Stimulated activated effector memory CD8-positive, alpha-beta T cell treated with anti-CD3 and anti-CD28 coated beads, Interleukin-12 subunit alpha, Interleukin-12 subunit beta, amount 100 ng/mL, for 72 hours (primary cell): ENCODE data around the gene ITGB7.
A peak's percentile ranks its signal among the peaks of the same experiment; 100 is the strongest.

Experiments
- ATAC-seq: fragments of 150-1000 bp; cut with Tn5 transposase; 2 replicates; pipeline ENCODE4 v1.10.0; 2021
- DNase-seq, 2 donors: peaks; one replicate each; pipeline ENCODE4 v3.0.0; 2021 to 2022; ENCODE audit warnings: low spot score in 2 of 2
- H3K27ac Mint-ChIP-seq: one replicate; pipeline ENCODE4 v1.8.0; 2022; ENCODE audit warnings: mild to moderate bottlenecking, mixed read lengths
- H3K36me3 Mint-ChIP-seq: one replicate; pipeline ENCODE4 v1.8.0; 2022; ENCODE audit warnings: mild to moderate bottlenecking, mixed read lengths
- H3K4me1 Mint-ChIP-seq: one replicate; pipeline ENCODE4 v1.8.0; 2022; ENCODE audit warnings: mixed read lengths
- H3K4me3 Mint-ChIP-seq: one replicate; pipeline ENCODE4 v1.8.0; 2022; ENCODE audit warnings: mild to moderate bottlenecking, mixed read lengths
- H3K9me3 Mint-ChIP-seq: one replicate; pipeline ENCODE4 v1.8.0; 2022; ENCODE audit warnings: mixed read lengths

ITGB7 gene

DNA sequence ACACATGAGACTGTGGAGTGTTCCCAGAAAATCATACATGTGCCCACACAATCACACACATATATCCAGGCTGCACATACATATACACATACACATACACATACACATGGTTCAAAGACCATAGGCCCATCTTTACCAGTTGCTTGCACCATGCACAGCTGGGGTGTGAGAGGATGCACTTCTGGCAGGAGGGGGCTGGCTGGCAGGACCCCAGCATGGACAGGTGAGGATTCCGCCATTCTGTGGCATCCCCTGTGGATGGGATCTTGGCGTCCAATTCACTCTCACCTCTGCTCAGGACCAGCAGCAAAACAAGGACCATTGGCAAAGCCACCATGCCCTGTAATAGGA, 7.0 kb downstream of the ITGB7 start:
- DNase-seq (no peak), ATAC-seq (peak; percentile 9)
- Mint-ChIP-seq H3K4me3 (peak overlapping the region; percentile 69), H3K27ac (peak overlapping the region; percentile 80), H3K4me1 (peaks cover 80% of the 10 kb centered on the region), H3K9me3 (no peaks in the 10 kb centered on the region), H3K36me3 (peaks cover 92% of the 10 kb centered on the region)

DNA sequence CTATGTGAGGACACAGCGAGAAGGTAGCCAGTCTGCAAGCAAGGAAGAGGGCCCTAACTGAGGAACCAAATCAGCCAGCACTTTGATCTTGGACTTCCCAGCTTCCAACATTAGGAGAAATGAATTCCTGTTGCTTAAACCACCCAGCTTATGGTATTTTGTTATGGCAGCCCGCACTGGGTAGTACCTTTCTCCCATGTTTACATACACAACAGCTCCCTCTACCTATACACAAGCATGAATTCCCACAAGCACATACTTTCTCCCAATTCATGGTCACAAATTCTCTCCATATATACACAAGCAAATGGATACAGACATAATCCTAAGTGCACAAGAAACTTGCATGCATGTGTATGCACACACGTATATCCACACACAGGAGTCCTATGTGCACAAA, 7.4 kb downstream of the ITGB7 start:
- Mint-ChIP-seq H3K4me1 (peaks cover 77% of the 10 kb centered on the region), H3K36me3 (peaks cover 92% of the 10 kb centered on the region), H3K9me3 (no peaks in the 10 kb centered on the region), H3K27ac (no peak overlapping the region), H3K4me3 (peak overlapping the region; percentile 69)
- DNase-seq (no peak), ATAC-seq (no peak)

DNA sequence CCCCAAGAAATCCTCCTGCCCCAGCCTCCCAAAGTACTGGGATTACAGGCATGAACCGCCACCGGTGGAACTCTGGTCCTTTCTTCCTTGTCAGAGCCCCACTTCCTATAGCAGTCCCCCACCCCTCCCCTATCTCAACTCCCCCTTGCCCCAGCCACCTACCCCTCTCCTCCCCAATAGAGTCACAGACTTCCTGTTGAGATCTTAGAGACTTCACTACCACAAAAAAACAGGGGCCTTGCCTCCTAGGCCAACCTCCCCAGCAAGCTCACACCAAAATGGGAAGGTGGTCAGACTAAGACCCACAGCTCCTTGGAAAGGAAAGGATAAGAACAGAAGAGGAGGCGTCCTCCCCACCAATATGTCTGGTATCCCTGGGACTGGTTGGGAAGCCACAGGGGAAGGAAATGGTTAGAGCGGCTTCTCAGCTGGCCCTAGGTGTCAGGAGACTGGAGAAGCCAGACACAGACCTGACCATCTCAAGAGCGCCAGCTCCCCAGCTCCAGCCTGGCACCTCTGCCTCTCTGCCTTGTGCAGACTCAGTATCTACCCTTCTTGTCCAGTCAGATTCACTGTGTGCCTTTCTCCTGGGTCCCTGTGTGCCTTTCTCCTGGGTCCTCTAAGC, 8.5 kb downstream of the ITGB7 start:
- Mint-ChIP-seq H3K27ac (peak overlapping the region; percentile 71), H3K4me3 (peak overlapping the region; percentile 41), H3K9me3 (no peaks in the 10 kb centered on the region), H3K36me3 (peaks cover 92% of the 10 kb centered on the region), H3K4me1 (peaks cover 72% of the 10 kb centered on the region)
- ATAC-seq = peak; percentile 42
- DNase-seq = no peak

DNA sequence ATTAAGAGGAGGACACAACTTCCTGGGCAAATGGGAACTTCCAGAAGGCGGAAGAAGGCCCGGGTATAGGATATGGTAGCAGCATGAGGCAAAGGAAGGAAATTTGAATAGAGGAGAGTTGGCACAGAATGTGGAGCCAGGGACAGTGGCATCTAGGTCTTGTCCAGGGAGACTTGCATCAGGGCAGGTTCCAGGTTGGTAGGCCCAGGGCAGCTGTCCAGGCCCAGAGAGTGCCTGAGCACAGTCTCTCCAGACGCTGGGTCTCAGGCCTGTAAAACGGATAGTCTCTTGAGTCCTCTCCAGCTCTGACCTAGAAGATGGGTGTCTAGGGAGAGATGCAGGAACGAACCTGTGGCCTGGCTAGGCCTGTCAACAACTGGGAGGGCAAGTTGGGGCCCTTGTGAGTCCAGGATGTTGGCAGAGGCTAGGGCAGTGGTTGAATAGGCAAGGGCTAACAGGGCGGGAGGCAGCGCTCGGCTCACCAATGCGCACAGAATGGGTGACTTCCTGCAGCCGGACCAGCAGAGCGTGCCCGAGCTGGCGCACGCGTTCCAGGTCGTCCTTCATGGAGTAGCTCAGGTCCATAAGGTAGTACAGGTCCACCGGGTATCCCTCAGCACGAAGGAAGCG, 9.9 kb downstream of the ITGB7 start:
- ATAC-seq = no peak
- no peak overlapping the region for H3K4me3 Mint-ChIP-seq

DNA sequence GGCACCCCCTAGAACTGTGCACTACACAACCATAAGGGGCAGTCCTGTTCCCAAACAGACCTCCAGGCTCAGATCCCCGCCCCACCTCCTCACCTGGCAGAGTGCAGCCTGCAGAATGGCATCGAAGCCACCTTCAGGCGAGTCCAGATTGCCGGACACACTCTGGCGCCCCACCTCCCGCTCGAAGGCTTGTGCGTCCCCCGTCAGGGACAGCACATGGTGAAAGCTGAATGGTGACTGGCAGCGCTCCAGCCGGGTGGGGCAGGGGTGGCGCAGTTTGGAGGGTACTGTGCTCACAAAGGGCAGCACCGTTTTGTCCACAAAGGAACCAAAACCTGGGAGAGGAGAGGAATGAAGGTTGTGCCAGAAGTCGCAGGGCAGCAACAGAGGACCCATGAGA, 10.6 kb downstream of the ITGB7 start:
- Mint-ChIP-seq H3K27ac (peak overlapping the region; percentile 16), H3K4me1 (peaks cover 75% of the 10 kb centered on the region), H3K36me3 (peaks cover 98% of the 10 kb centered on the region), H3K4me3 (no peak overlapping the region), H3K9me3 (no peaks in the 10 kb centered on the region)
- DNase-seq (no peak), ATAC-seq (no peak)

More for the DNA sequence above, 9.9 kb downstream of the ITGB7 start:
- Mint-ChIP-seq H3K4me1 (peaks cover 75% of the 10 kb centered on the region), H3K36me3 (peaks cover 96% of the 10 kb centered on the region), H3K27ac (peak overlapping the region; percentile 16), H3K9me3 (no peaks in the 10 kb centered on the region)
- no peak for DNase-seq

DNA sequence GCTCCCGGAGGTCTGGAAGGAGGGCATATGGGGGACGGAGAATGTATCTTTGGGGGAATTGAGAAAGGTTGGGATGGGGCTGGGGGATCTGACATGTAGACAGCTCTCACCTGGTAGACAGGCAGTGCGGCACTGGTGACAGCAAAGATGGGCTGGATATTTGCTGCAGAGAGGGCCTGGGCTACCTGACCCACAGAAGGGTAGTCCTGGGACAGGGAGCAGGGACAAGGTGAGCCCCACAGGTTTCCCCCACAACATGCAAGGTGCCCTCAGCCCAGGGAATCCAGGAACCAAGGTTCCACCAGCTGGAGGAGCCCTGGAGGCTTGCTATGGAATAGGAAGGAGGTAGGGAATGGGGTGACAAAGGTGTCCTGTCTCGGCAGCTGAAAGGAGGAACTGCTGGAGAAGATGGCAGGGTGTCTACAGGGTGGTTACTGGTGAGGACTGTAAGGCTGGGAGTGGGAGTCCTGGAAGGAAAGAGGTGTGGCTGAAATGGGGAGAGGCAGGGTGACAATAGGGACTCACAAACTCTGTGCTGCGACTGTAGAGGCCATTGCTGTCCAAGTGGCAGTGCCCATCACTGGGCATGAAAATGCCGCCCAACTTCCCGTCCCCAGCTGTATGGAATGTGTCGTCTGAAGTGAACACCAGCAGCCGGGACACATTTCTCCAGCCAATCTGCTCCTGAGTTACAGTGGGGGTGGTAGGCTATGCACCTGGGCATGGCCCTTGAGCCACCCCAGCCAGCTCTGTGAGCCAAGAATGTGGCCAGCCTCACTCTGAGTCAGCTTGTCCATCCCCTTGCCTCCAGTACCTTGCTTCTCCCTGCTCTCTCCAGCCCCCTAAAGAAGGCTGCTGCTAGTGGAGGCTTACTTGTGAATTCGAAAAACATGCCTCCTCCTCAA, 11.3 kb downstream of the ITGB7 start:
- ATAC-seq (no peak), DNase-seq (no peak)
- Mint-ChIP-seq H3K4me1 (peaks cover 72% of the 10 kb centered on the region), H3K9me3 (no peaks in the 10 kb centered on the region), H3K36me3 (peaks cover 98% of the 10 kb centered on the region), H3K4me3 (no peak overlapping the region), H3K27ac (peak overlapping the region; percentile 92)

DNA sequence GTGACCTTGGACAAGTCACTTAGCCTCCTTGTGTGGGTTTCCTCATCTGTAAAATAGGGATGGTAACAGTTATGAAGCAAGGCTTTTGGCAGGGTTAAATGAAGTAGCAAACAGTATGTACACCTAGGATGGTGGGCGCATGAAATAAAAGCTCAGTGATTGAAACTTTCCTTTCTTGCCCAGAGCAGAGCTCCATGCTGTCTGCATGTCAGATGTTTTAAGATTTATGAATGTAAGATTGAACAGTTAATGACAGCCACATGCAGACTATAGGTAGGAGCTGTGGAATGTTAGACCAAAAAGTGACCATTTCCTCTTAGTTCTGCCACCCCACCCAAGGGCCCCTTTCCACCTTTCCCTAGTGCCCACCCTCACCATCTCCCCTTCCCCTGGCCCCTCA, 12.1 kb downstream of the ITGB7 start:
- Mint-ChIP-seq H3K4me1 (peaks cover 72% of the 10 kb centered on the region), H3K36me3 (peaks cover 98% of the 10 kb centered on the region), H3K27ac (peak overlapping the region; percentile 92), H3K9me3 (no peaks in the 10 kb centered on the region), H3K4me3 (no peak overlapping the region)
- ATAC-seq = no peak
- DNase-seq = no peak

DNA sequence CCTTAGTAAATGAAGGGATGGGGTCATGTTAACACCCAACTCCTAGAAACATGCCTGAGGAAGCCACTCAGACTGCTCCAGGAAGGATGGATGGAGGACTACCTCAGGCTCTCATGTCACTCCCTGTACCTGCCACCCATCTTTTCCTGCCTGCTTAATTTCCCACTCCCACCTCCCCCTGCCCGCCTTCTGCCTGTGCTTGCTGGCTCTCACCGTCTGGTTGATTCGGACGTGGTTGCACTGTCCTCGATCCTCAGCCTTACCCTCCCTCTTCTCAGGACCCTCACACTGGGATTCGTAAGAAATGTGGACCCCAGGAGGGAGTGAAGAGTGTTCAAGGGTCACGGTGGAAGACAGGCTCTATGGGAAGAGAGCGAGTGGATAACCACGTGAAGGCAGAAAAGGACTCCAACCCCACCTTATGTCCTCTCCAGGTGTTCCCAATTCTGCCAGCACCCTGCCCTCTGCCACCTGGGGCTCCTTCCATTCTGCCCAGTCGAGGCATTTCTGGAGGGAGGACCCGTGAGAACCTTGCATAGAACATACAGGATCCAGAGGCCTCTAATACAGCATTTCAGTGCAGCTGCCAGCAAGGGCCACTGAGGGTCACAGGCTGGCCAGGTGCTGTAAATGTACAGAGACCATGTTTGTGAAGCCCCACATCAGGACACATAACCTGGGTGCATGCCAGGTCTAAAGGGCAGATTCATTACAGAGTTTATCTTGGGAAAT, 12.9 kb downstream of the ITGB7 start:
- Mint-ChIP-seq H3K27ac (peak overlapping the region; percentile 81), H3K4me3 (no peak overlapping the region), H3K9me3 (no peaks in the 10 kb centered on the region), H3K36me3 (peaks cover 99% of the 10 kb centered on the region), H3K4me1 (peaks cover 67% of the 10 kb centered on the region)
- DNase-seq = no peak
- no peak for ATAC-seq

DNA sequence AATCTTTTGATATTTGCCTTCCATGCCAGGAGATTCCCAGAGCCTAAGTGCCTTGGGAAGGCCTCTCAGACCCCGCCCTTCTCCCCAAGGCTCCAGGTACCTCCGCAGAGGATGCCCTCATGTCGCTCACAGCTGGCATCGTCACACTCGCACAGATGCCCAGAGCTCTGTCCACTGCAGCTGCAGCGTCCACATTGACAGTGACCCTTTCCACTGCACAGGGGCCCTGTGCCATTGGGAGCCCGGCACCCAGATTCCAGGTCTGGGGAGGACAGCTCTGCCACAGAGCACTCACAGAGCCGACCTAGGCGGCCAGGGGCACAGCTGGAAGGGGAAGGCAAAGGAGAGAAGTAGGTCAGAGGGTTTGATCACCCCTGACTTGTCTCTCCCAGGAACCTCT, 14.0 kb downstream of the ITGB7 start:
- H3K36me3 Mint-ChIP-seq = peaks cover 99% of the 10 kb centered on the region
- no peaks in the 10 kb centered on the region for H3K9me3 Mint-ChIP-seq
- peak overlapping the region; percentile 81 for H3K27ac Mint-ChIP-seq

DNA sequence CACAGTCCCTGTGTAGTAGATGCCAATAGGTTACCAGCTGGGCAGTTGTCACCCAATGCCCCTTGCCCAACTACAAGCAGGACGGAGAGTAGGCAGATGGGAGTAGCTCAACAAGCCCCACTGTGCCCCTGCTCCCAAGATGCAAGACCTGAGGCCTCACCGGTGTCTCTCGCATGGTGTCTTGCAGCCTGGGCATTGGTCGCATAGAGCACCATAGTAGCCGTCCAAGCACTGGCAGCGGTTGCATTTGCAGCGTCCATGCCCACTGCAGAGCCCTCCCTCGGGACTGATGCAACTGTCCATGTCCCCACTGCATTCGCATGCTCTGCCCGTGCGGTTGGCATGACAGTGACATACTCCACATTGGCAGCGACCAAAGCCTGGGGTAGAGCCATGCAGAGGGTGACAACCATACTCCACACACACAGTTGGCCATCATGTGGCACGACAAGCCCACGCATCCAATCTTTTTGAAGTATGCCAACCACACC, 14.5 kb downstream of the ITGB7 start:
- peak overlapping the region; percentile 81 for H3K27ac Mint-ChIP-seq
- DNase-seq (no peak), ATAC-seq (no peak)
- peaks cover 53% of the 10 kb centered on the region for H3K4me1 Mint-ChIP-seq
- peaks cover 99% of the 10 kb centered on the region for H3K36me3 Mint-ChIP-seq
- H3K4me3 Mint-ChIP-seq = no peak overlapping the region
- H3K9me3 Mint-ChIP-seq = no peaks in the 10 kb centered on the region

More for the DNA sequence above, 14.0 kb downstream of the ITGB7 start:
- ATAC-seq (no peak), DNase-seq (no peak)
- Mint-ChIP-seq H3K4me3 (no peak overlapping the region), H3K4me1 (peaks cover 56% of the 10 kb centered on the region)

DNA sequence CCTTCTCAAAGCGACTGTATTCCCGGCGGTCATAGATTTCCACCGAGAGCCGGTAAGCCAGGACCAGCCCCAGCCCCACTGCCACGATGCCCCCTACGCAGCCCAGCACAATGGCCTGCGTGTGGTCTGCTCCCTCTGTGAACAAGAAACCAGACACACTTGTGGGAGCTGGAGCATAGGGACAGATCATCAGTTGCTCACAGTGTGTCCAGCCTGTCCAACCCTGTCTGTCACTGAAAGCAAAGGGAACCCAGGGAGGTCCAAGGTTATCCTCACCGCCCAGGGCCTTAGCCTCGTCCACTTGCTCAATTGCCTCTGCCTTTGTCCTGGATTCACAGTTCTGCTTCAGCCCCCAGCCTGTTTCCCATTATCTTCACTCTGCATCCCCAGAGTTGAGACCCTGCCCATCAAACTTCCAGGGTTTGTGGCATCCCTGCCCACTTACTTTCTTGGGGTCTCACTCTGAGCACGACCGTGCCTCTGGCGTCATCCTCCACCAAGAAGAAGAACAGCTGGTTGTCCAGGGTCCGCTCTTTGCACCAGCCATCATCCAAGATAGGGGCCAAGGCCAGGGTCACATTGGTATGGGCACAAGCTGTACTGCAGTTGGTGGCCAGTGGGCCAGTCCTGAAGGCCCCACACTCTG, 15.0 kb downstream of the ITGB7 start:
- Mint-ChIP-seq H3K4me3 (no peak overlapping the region), H3K36me3 (peaks cover 100% of the 10 kb centered on the region), H3K9me3 (no peaks in the 10 kb centered on the region), H3K27ac (peak overlapping the region; percentile 81), H3K4me1 (peaks cover 51% of the 10 kb centered on the region)
- ATAC-seq (no peak), DNase-seq (no peak)

DNA sequence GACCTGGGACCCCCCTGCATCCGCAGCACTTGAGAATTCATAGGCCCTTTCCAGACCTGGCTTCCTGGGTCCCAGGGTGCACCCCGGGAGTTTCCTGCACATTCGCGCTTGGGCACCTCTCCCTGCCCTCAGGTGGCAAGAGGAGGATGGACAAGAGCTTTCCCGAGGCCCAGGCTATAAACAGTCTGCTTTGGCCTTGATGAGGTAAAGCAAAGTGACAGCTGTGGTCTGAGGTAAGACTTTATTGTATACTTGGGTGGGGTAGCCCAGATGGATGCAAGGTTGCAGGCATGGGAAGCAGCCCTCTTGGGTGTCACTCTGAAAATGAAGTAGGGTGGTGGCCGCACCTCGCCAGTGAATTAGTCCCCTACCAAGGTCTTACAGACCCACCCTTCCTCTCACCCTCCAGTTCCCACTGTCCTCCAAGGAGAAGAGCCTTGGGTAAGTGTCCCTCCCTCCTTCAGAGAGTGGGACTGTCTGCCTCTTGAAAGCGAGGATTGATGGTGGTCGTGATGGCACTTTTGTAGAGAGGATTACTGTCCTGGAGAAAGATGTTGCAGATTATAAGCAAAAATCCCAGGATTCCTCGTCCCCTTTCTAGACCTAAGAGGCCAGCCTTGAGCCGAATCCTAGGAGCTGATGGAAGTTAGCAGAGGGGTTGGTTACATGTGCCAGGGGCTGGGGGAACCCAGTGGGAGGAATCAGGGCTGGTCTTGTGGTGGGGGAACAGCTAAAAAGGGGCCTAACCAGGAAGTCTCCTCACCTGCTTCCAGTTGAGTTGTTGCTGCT, 15.8 kb downstream of the ITGB7 start:
- H3K36me3 Mint-ChIP-seq = peaks cover 100% of the 10 kb centered on the region
- peaks cover 44% of the 10 kb centered on the region for H3K4me1 Mint-ChIP-seq

DNA sequence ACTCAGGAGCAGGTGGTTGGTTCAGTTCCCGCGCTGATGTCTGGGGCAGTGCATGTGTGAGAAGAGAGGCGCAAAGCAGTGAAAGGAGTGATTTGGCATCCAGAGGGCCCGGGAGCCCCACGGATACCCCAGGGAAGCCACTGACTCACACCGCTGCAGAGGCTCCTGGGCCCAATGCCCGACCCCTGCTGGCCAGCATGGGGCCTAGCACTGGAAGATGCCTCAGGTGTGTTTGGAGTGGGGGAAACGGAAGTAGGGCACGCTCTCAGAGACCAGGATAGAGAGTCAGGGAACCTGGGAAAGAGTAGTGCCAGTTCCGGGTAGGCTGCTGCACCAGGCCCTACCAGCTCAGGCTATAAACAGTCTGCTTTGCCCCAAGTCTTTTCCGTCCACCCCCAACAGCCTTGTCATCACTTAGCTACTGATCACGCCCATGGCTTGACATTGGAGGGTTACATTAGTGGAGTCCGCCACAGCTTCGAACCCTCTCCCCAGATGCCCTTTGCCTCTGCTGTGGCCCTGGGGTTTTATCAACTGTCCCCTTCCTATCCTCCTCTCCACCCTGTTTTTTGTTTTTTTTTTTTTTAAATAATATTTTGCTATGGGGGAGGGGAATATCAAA, 16.8 kb downstream of the ITGB7 start:
- no peak for DNase-seq
- Mint-ChIP-seq H3K36me3 (peaks cover 100% of the 10 kb centered on the region), H3K4me1 (peaks cover 41% of the 10 kb centered on the region), H3K9me3 (no peaks in the 10 kb centered on the region), H3K4me3 (no peak overlapping the region), H3K27ac (peak overlapping the region; percentile 77)
- peak; percentile 88 for ATAC-seq

More for the DNA sequence above, 15.8 kb downstream of the ITGB7 start:
- DNase-seq (no peak), ATAC-seq (no peak)
- H3K4me3 Mint-ChIP-seq = no peak overlapping the region
- peak overlapping the region; percentile 81 for H3K27ac Mint-ChIP-seq
- no peaks in the 10 kb centered on the region for H3K9me3 Mint-ChIP-seq
